Measurements from ENCODE around the gene INSYN2B.

GRCh38 chr5:169847519-169847918, 132.8 kb downstream of the INSYN2B start:
- TF ChIP-seq EZH2 (IDR thresholded peaks at IDR 0.05; ENCODE audit: insufficient read depth, poor library complexity, severe bottlenecking) (no peak), EZH2phosphoT487 (IDR thresholded peaks at IDR 0.05; ENCODE audit: insufficient read depth, low read depth) (no peak)

Measured in GM23248 (cell line).